IMR-90 (cell line): ENCODE measurements around the gene SOX5. TPM values are rescaled to one million over a fixed set of nuclear protein-coding genes. Genes with fewer than 3 reads are reported as not detected.
"Not testable (repeated sequence)": the region's sequence is repeated elsewhere in the genome, so short reads cannot be mapped to it uniquely, and the experiment has no call there.

Experiments
- ATAC-seq: fragments of 200-7000 bp; cut with Tn5 transposase; 2 replicates; pipeline ENCODE4 v1.9.1; 2020; ENCODE audit warnings: low read depth, mild to moderate bottlenecking, moderate library complexity
- BruUV-seq: library from RNA; stranded (reverse); fragments of 400-500 nt; replicated peaks from 2 replicates; lab custom pipeline; 2021; lab: Mats Ljungman, UMichigan
- CTCF ChIA-PET: fragments of 300-600 bp; formaldehyde crosslinking; extraction: SDS; loops from one replicate; lab custom pipeline; 2021; ENCODE audit warnings: antibody characterized with exemption; lab: Yijun Ruan, JAX
- POLR2A ChIA-PET: fragments of 300-600 bp; sonication (Branson Sonifier 250); formaldehyde crosslinking; loops from one replicate; lab custom pipeline; 2022; ENCODE audit warnings: antibody characterized with exemption; ENCODE audit not compliant: unreplicated experiment; lab: Charles Lee
- DNase-seq: peaks from one replicate; pipeline ENCODE4 v3.0.0; 2013
- H2AFZ ChIP-seq: replicated peaks from 2 replicates; pipeline ENCODE3; 2013; ENCODE audit warnings: low read length, mild to moderate bottlenecking; ENCODE audit not compliant: poor library complexity
- H2AK5ac ChIP-seq: 2 replicates; pipeline ENCODE4 v1.6.1; 2013; ENCODE audit warnings: low read depth, low read length, inconsistent platforms
- H2AK9ac ChIP-seq: replicated peaks from 2 replicates; pipeline ENCODE3; 2013; ENCODE audit warnings: mild to moderate bottlenecking, low read depth, low read length, moderate library complexity; ENCODE audit not compliant: poor library complexity
- H2BK120ac ChIP-seq: 2 replicates; pipeline ENCODE4 v1.6.1; 2013; ENCODE audit warnings: low read depth, low read length, inconsistent platforms
- H2BK15ac ChIP-seq: 3 replicates; pipeline ENCODE4 v1.6.1; 2013; ENCODE audit warnings: low read depth, low read length, inconsistent platforms
- H2BK20ac ChIP-seq: 2 replicates; pipeline ENCODE4 v1.6.1; 2013; ENCODE audit warnings: low read depth, mild to moderate bottlenecking, inconsistent platforms, low read length, moderate library complexity
- H2BK5ac ChIP-seq: 2 replicates; pipeline ENCODE4 v1.6.1; 2013; ENCODE audit warnings: mild to moderate bottlenecking, low read depth, low read length, inconsistent platforms; ENCODE audit not compliant: poor library complexity, severe bottlenecking
- H3K14ac ChIP-seq: replicated peaks from 2 replicates; pipeline ENCODE4 v1.6.1; 2013; ENCODE audit warnings: low read depth, low read length, inconsistent platforms
- H3K18ac ChIP-seq: 2 replicates; pipeline ENCODE4 v1.6.1; 2013; ENCODE audit warnings: low read depth, low read length, control low read depth
- H3K23ac ChIP-seq: 2 replicates; pipeline ENCODE4 v1.6.1; 2013; ENCODE audit warnings: low read depth, low read length, inconsistent platforms
- H3K27ac ChIP-seq: 2 replicates; pipeline ENCODE4 v1.5.1; 2013; ENCODE audit warnings: mild to moderate bottlenecking, control low read depth, low read length; ENCODE audit not compliant: insufficient read depth
- H3K27me3 ChIP-seq: 2 replicates; pipeline ENCODE4 v1.6.1; 2013; ENCODE audit warnings: low read length; ENCODE audit not compliant: control insufficient read depth, insufficient read depth
- H3K36me3 ChIP-seq: 2 replicates; pipeline ENCODE4 v1.6.1; 2013; ENCODE audit warnings: low read length, mixed read lengths; ENCODE audit not compliant: control insufficient read depth, insufficient read depth
- H3K4ac ChIP-seq: 2 replicates; pipeline ENCODE4 v1.6.1; 2013; ENCODE audit warnings: low read depth, low read length, inconsistent platforms
- H3K4me1 ChIP-seq: 2 replicates; pipeline ENCODE4 v1.6.1; 2013; ENCODE audit warnings: low read length, mixed read lengths; ENCODE audit not compliant: control insufficient read depth, insufficient read depth
- H3K4me2 ChIP-seq: 2 replicates; pipeline ENCODE4 v1.6.1; 2013; ENCODE audit warnings: low read depth, mild to moderate bottlenecking, control low read depth, low read length, moderate library complexity
- H3K4me3 ChIP-seq: 2 replicates; pipeline ENCODE4 v1.5.1; 2013; ENCODE audit warnings: low read depth, mild to moderate bottlenecking, control low read depth, low read length, moderate library complexity; ENCODE audit not compliant: insufficient read depth
- H3K56ac ChIP-seq: 2 replicates; pipeline ENCODE4 v1.6.1; 2013; ENCODE audit warnings: low read length, inconsistent platforms; ENCODE audit not compliant: insufficient read depth; ENCODE audit errors: extremely low read depth
- H3K79me1 ChIP-seq, 2 experiments: 2 replicates each; pipeline ENCODE4 v1.6.1; 2013; ENCODE audit warnings: low read length in 2 of 2, inconsistent platforms in 1 of 2, low read depth in 1 of 2
- H3K9ac ChIP-seq: 2 replicates; pipeline ENCODE4 v1.6.1; 2013; ENCODE audit warnings: low read depth, low read length, control low read depth
- H3K9me1 ChIP-seq: 2 replicates; pipeline ENCODE4 v1.6.1; 2013; ENCODE audit warnings: low read length, inconsistent platforms; ENCODE audit not compliant: insufficient read depth
- H3K9me3 ChIP-seq: 2 replicates; pipeline ENCODE4 v1.6.1; 2013; ENCODE audit warnings: low read length; ENCODE audit not compliant: control insufficient read depth, insufficient read depth
- H4K20me1 ChIP-seq: 2 replicates; pipeline ENCODE4 v1.6.1; 2013; ENCODE audit warnings: low read length, inconsistent platforms; ENCODE audit not compliant: insufficient read depth
- H4K5ac ChIP-seq: 2 replicates; pipeline ENCODE4 v1.6.1; 2013; ENCODE audit warnings: mild to moderate bottlenecking, low read depth, low read length, control low read depth
- H4K8ac ChIP-seq, 2 experiments: 2 replicates each; pipeline ENCODE4 v1.6.1; 2013; ENCODE audit warnings: low read depth in 2 of 2, low read length in 2 of 2, control low read depth in 1 of 2, inconsistent platforms in 1 of 2
- H4K91ac ChIP-seq: 2 replicates; pipeline ENCODE4 v1.6.1; 2013; ENCODE audit warnings: low read depth, low read length, inconsistent platforms; ENCODE audit not compliant: insufficient read depth
- CHD1 ChIP-seq: IDR thresholded peaks from 2 replicates; pipeline ENCODE4 v1.6.1; 2012; ENCODE audit warnings: low read depth, low read length, improper control_type of control experiment
- MAFK ChIP-seq: IDR thresholded peaks from 2 replicates; pipeline ENCODE4 v1.6.1; 2012; ENCODE audit warnings: low read depth, low read length, improper control_type of control experiment
- RAD21 ChIP-seq: IDR thresholded peaks from 2 replicates; pipeline ENCODE4 v1.6.1; 2012; ENCODE audit warnings: low read length, improper control_type of control experiment
- RFX5 ChIP-seq: IDR thresholded peaks from 2 replicates; pipeline ENCODE4 v1.8.0; 2012; ENCODE audit warnings: low read depth, mild to moderate bottlenecking, low read length, moderate library complexity
- WGBS, 2 experiments: methylation state at CpG; one replicate each; pipeline versions ENCODE4 v1.1.5 to v1.1.7; 2013; ENCODE audit warnings: missing lambda C conversion rate in 2 of 2; ENCODE audit not compliant: insufficient read length in 1 of 2; ENCODE audit errors: extremely low coverage in 2 of 2; 5-methylcytosine and 5-hydroxymethylcytosine counted together
- dilution Hi-C: fragments of 300-500 bp; cut with HindIII; formaldehyde crosslinking; loops from one replicate; pipeline ENCODE4 v1.14.3; 2018; ENCODE audit warnings: low sequenced_read_pairs; ENCODE audit not compliant: unreplicated experiment
- in situ Hi-C: fragments of 300-500 bp; cut with MboI; formaldehyde crosslinking; loops from 3 replicates; pipeline ENCODE4 v1.14.3; 2019; ENCODE audit warnings: low sequenced_read_pairs, inconsistent platforms, mixed read lengths
- intact Hi-C: fragments of 100-400 bp; cut with micrococcal nuclease; formaldehyde crosslinking; loops from 2 replicates; pipeline ENCODE4 v1.10.0; 2022
- polyA plus RNA-seq, 3 experiments: library from polyadenylated mRNA; depleted of rRNA; stranded (reverse); fragments of >200 nt; gene quantifications; 2 replicates each; pipeline ENCODE4 v1.2.3, GENCODE V29; 2012; ENCODE audit warnings: low replicate concordance in 1 of 3
- total RNA-seq: library from RNA; depleted of rRNA; stranded (reverse); fragments of >200 nt; gene quantifications from 2 replicates; pipeline ENCODE4 v1.2.3, GENCODE V29; 2012
- TF ChIP-seq, protein P1 (sequence below): conservative IDR thresholded peaks from 2 replicates; pipeline ENCODE4 v1.5.1; 2012; ENCODE audit warnings: mild to moderate bottlenecking, low read depth, low read length, improper control_type of control experiment

SOX5 gene
- total and polyA plus RNA-seq, 2 of the 4 experiments (the other 2 are of a cell fraction) = 1.1 to 13.1 TPM

DNA sequence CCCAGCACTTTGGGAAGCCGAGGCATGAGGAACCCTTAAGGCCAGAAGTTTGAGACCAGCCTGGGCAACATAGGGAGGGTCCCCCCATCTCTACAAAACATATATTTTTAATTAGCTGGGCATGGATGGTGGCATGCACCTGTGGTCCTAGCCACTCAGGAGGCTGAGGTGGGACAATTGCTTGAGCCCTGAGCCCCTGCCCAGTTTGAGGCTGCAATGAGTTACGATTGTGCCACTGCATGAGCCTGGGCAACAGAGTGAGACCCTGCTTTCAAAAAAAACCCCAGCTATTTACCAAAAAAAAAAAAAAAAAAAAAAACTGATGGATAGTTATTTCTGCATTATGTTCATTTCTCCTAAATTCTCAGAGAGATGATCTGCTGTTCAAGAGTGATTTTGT, 230.0 kb downstream of the SOX5 start:
- no peaks in the 10 kb centered on the region for H3K9me3 ChIP-seq
- no peak overlapping the region for H3K23ac ChIP-seq
- intact Hi-C loops = no loop called here
- DNase-seq (no peak), ATAC-seq (no peak)
- POLR2A ChIA-PET = no interaction called here
- H3K79me1 ChIP-seq = no peaks in the 10 kb centered on the region
- no peak overlapping the region for H2BK5ac ChIP-seq
- H3K4me3 ChIP-seq = no peak overlapping the region
- H4K5ac ChIP-seq = no peak overlapping the region
- H3K14ac ChIP-seq = no peak overlapping the region
- H4K20me1 ChIP-seq = no peaks in the 10 kb centered on the region
- H3K4me1 ChIP-seq = no peaks in the 10 kb centered on the region
- no peak overlapping the region for H2BK20ac ChIP-seq
- H2AK9ac ChIP-seq = no peak overlapping the region
- no peak overlapping the region for H3K4ac ChIP-seq
- in situ Hi-C loops = no loop called here
- H3K9ac ChIP-seq = no peak overlapping the region
- H2BK15ac ChIP-seq = no peak overlapping the region
- no peak overlapping the region for H3K4me2 ChIP-seq
- H3K9me1 ChIP-seq = no peaks in the 10 kb centered on the region
- H3K18ac ChIP-seq = no peak overlapping the region
- no TSS peak for BruUV-seq
- H3K27ac ChIP-seq = no peak overlapping the region
- H2AK5ac ChIP-seq = no peak overlapping the region
- no peak overlapping the region for H3K56ac ChIP-seq
- H3K27me3 ChIP-seq = no peaks in the 10 kb centered on the region
- H2AFZ ChIP-seq = no peak overlapping the region
- no peak for TF ChIP-seq MAFK
- no peak for TF ChIP-seq RAD21
- TF ChIP-seq CHD1 = no peak
- TF ChIP-seq, protein P1, sequence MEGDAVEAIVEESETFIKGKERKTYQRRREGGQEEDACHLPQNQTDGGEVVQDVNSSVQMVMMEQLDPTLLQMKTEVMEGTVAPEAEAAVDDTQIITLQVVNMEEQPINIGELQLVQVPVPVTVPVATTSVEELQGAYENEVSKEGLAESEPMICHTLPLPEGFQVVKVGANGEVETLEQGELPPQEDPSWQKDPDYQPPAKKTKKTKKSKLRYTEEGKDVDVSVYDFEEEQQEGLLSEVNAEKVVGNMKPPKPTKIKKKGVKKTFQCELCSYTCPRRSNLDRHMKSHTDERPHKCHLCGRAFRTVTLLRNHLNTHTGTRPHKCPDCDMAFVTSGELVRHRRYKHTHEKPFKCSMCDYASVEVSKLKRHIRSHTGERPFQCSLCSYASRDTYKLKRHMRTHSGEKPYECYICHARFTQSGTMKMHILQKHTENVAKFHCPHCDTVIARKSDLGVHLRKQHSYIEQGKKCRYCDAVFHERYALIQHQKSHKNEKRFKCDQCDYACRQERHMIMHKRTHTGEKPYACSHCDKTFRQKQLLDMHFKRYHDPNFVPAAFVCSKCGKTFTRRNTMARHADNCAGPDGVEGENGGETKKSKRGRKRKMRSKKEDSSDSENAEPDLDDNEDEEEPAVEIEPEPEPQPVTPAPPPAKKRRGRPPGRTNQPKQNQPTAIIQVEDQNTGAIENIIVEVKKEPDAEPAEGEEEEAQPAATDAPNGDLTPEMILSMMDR = no peak
- TF ChIP-seq RFX5 = no peak
- no peaks in the 10 kb centered on the region for H3K36me3 ChIP-seq
- dilution Hi-C loops = no loop called here
- H2BK120ac ChIP-seq = no peak overlapping the region
- no peak overlapping the region for H4K8ac ChIP-seq
- H4K91ac ChIP-seq = no peak overlapping the region
- WGBS, 2 experiments = no CpG with 5 or more reads among the region's 2 CpGs
- CTCF ChIA-PET = no interaction called here

DNA sequence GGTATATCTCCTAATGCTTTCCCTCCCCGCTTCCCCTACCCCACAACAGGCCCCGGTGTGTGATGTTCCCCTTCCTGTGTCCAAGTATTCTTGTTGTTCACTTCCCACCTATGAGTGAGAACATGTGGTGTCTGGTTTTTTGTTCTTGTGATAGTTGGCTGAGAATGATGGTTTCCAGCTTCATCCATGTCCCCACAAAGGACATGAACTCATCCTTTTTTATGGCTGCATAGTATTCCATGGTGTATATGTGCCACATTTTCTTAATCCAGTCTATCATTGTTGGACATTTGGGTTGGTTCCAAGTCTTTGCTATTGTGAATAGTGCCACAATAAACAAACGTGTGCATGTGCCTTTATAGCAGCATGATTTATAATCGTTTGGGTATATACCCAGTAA, 239.1 kb downstream of the SOX5 start:
- H4K5ac ChIP-seq, ATAC-seq, H3K4me1 ChIP-seq, CTCF ChIA-PET, H4K91ac ChIP-seq, H3K27ac ChIP-seq, H3K4me2 ChIP-seq, H2BK5ac ChIP-seq, H3K9me3 ChIP-seq, H3K4me3 ChIP-seq, H3K4ac ChIP-seq, H3K23ac ChIP-seq, H3K36me3 ChIP-seq, H3K9ac ChIP-seq, H4K20me1 ChIP-seq, H3K18ac ChIP-seq, DNase-seq, BruUV-seq, H2AK5ac ChIP-seq, H3K56ac ChIP-seq, dilution Hi-C loops, H2BK20ac ChIP-seq, H2AFZ ChIP-seq, H2BK120ac ChIP-seq, H3K9me1 ChIP-seq, H3K79me1 ChIP-seq, H3K27me3 ChIP-seq, POLR2A ChIA-PET, H2BK15ac ChIP-seq, in situ Hi-C loops, intact Hi-C loops, H3K14ac ChIP-seq, H2AK9ac ChIP-seq, H4K8ac ChIP-seq: not testable (repeated sequence)
- WGBS, 2 experiments = no CpG with 5 or more reads among the region's 4 CpGs
